ENCODE data around the gene ZNF474. TPM values are rescaled to one million over a fixed set of nuclear protein-coding genes. Genes with fewer than 3 reads are reported as not detected.

Gene ZNF474
- total and polyA plus RNA-seq, 12 donors, result 0.03 to 0.20 (median 0.19) TPM; not detected in 9

GRCh38 chr5:122170620-122171019 lies 41.3 kb downstream of the ZNF474 start:
- intact Hi-C loops (cut with DNase I), result no loop called here
- Histone ChIP-seq H3K36me3 (no peaks in the 10 kb centered on the region), H3K27ac (no peak overlapping the region), H3K4me3 (no peak overlapping the region), H3K4me1 (no peaks in the 10 kb centered on the region), H3K9me3 (no peaks in the 10 kb centered on the region), H3K27me3 (no peaks in the 10 kb centered on the region)
- ATAC-seq, result no peak
- TF ChIP-seq CTCF (IDR thresholded peaks at IDR 0.05), result no peak
- WGBS, 2 donors, result 40 to 43% methylated on average over 4 of the region's 4 CpGs
- no peak for DNase-seq

GRCh38 chr5:122172207-122172606 lies 42.9 kb downstream of the ZNF474 start:
- no peaks in the 10 kb centered on the region for H3K4me1 ChIP-seq
- TF ChIP-seq CTCF (IDR thresholded peaks at IDR 0.05), result no peak
- 79 to 85% methylated on average over 1 of the region's 1 CpG for WGBS, 2 donors

GRCh38 chr5:122173474-122174415 lies 44.4 kb downstream of the ZNF474 start:
- no peak for DNase-seq
- peak in 1 of 8 donors; percentile 46 for ATAC-seq
- H3K4me3 ChIP-seq, result no peak overlapping the region
- TF ChIP-seq CTCF (IDR thresholded peaks at IDR 0.05), result no peak
- intact Hi-C loops (cut with DNase I), result no loop called here
- H3K4me1 ChIP-seq, result no peaks in the 10 kb centered on the region
- WGBS, 2 donors, result 52 to 63% methylated on average over 5 of the region's 5 CpGs
- no peaks in the 10 kb centered on the region for H3K27me3 ChIP-seq
- H3K27ac ChIP-seq, result peak overlapping the region in 3 of 10 donors; percentile 16 to 58 (median 47)
- no peaks in the 10 kb centered on the region for H3K9me3 ChIP-seq
- no peaks in the 10 kb centered on the region for H3K36me3 ChIP-seq

More at GRCh38 chr5:122172207-122172606, 42.9 kb downstream of the ZNF474 start:
- Histone ChIP-seq H3K4me3 (no peak overlapping the region), H3K27ac (no peak overlapping the region), H3K27me3 (no peaks in the 10 kb centered on the region), H3K36me3 (no peaks in the 10 kb centered on the region), H3K9me3 (no peaks in the 10 kb centered on the region)
- peak in 1 of 8 donors; percentile 24 for ATAC-seq
- intact Hi-C loops (cut with DNase I), result no loop called here
- no peak for DNase-seq

- DNase-seq (no peak), ATAC-seq (no peak)
- no peaks in the 10 kb centered on the region for H3K36me3 ChIP-seq
- no peaks in the 10 kb centered on the region for H3K27me3 ChIP-seq
- H3K4me1 ChIP-seq, result no peaks in the 10 kb centered on the region
- WGBS, 2 donors, result 66 to 78% methylated on average over 1 of the region's 1 CpG
- H3K27ac ChIP-seq, result no peak overlapping the region
- H3K9me3 ChIP-seq, result peaks cover 0 to 5% (median 0%) of the 10 kb centered on the region in 11 donors
- intact Hi-C loops (cut with DNase I), result no loop called here
- no peak overlapping the region for H3K4me3 ChIP-seq
- no peak for TF ChIP-seq CTCF (IDR thresholded peaks at IDR 0.05)
These were observed 45.7 kb downstream of the ZNF474 start for GRCh38 chr5:122175091-122175490.
